ENCODE results near the gene MAP3K21. TPM values are rescaled to one million over a fixed set of nuclear protein-coding genes. Genes with fewer than 3 reads are reported as not detected.

MAP3K21 gene
- total RNA-seq, 4 donors from 2014 or later = 6.3 to 14.1 (median 8.9) TPM

- Histone ChIP-seq H3K27me3 (no peaks in the 10 kb centered on the region), H3K4me3 (no peak overlapping the region), H3K27ac (no peak overlapping the region), H3K4me1 (no peaks in the 10 kb centered on the region), H3K9me3 (no peaks in the 10 kb centered on the region), H3K36me3 (no peaks in the 10 kb centered on the region)
- TF ChIP-seq CTCF (IDR thresholded peaks at IDR 0.05) = no peak
- TF ChIP-seq EP300 (IDR thresholded peaks at IDR 0.05) = no peak
- no peak for TF ChIP-seq POLR2AphosphoS5 (IDR thresholded peaks at IDR 0.05)
- no peak for TF ChIP-seq POLR2A (IDR thresholded peaks at IDR 0.05)
- no peak for DNase-seq (ENCODE audit: low spot score in 2 of 2)
- 97% methylated on average over 5 of the region's 5 CpGs for WGBS
Observed at GRCh38 chr1:233359431-233359830, 31.9 kb downstream of the MAP3K21 start.

- DNase-seq (ENCODE audit: low spot score in 2 of 2) = no peak
- TF ChIP-seq POLR2AphosphoS5 (IDR thresholded peaks at IDR 0.05) (no peak), POLR2A (IDR thresholded peaks at IDR 0.05) (no peak), CTCF (IDR thresholded peaks at IDR 0.05) (no peak), EP300 (IDR thresholded peaks at IDR 0.05) (no peak)
- Histone ChIP-seq H3K9me3 (no peaks in the 10 kb centered on the region), H3K27ac (no peak overlapping the region), H3K27me3 (no peaks in the 10 kb centered on the region), H3K36me3 (no peaks in the 10 kb centered on the region), H3K4me1 (no peaks in the 10 kb centered on the region), H3K4me3 (no peak overlapping the region)
- 96% methylated on average over 2 of the region's 2 CpGs for WGBS
Observed at GRCh38 chr1:233359905-233360304, 32.4 kb downstream of the MAP3K21 start.

- DNase-seq (ENCODE audit: low spot score in 2 of 2) = no peak
- Histone ChIP-seq H3K4me1 (no peaks in the 10 kb centered on the region), H3K27ac (no peak overlapping the region), H3K36me3 (no peaks in the 10 kb centered on the region), H3K9me3 (no peaks in the 10 kb centered on the region), H3K4me3 (no peak overlapping the region), H3K27me3 (no peaks in the 10 kb centered on the region)
- WGBS = 89% methylated on average over 6 of the region's 6 CpGs
- no peak for TF ChIP-seq EP300 (IDR thresholded peaks at IDR 0.05)
- no peak for TF ChIP-seq CTCF (IDR thresholded peaks at IDR 0.05)
- TF ChIP-seq POLR2AphosphoS5 (IDR thresholded peaks at IDR 0.05) = no peak
- TF ChIP-seq POLR2A (IDR thresholded peaks at IDR 0.05) = no peak
Observed at GRCh38 chr1:233360525-233361102, 33.1 kb downstream of the MAP3K21 start.

- no peaks in the 10 kb centered on the region for H3K27me3 ChIP-seq
- TF ChIP-seq EP300 (IDR thresholded peaks at IDR 0.05) (no peak), POLR2AphosphoS5 (IDR thresholded peaks at IDR 0.05) (no peak), POLR2A (IDR thresholded peaks at IDR 0.05) (no peak), CTCF (IDR thresholded peaks at IDR 0.05) (no peak)
- WGBS = 71% methylated on average over 19 of the region's 19 CpGs
- no peak overlapping the region for H3K27ac ChIP-seq
- H3K36me3 ChIP-seq = no peaks in the 10 kb centered on the region
- H3K9me3 ChIP-seq = no peaks in the 10 kb centered on the region
- H3K4me1 ChIP-seq = no peaks in the 10 kb centered on the region
- H3K4me3 ChIP-seq = no peak overlapping the region
- DNase-seq (ENCODE audit: low spot score in 2 of 2) = no peak
Observed at GRCh38 chr1:233361876-233362275, 34.4 kb downstream of the MAP3K21 start.

- no peak for DNase-seq (ENCODE audit: low spot score in 2 of 2)
- Histone ChIP-seq H3K36me3 (no peaks in the 10 kb centered on the region), H3K4me1 (no peaks in the 10 kb centered on the region), H3K27ac (no peak overlapping the region), H3K27me3 (no peaks in the 10 kb centered on the region), H3K9me3 (no peaks in the 10 kb centered on the region), H3K4me3 (no peak overlapping the region)
- 98% methylated on average over 1 of the region's 1 CpG for WGBS
- TF ChIP-seq CTCF (IDR thresholded peaks at IDR 0.05) (no peak), POLR2A (IDR thresholded peaks at IDR 0.05) (no peak), POLR2AphosphoS5 (IDR thresholded peaks at IDR 0.05) (no peak), EP300 (IDR thresholded peaks at IDR 0.05) (no peak)
Observed at GRCh38 chr1:233362743-233363142, 35.2 kb downstream of the MAP3K21 start.

Data from suprapubic skin (tissue), 4 donors.